GM19467 (cell line): Measurements from ENCODE around the gene IGFBP6.
"Not testable (repeated sequence)": the region's sequence is repeated elsewhere in the genome, so short reads cannot be mapped to it uniquely, and the experiment has no call there.

Experiments used
- ATAC-seq: cut with Tn5 transposase; IDR thresholded peaks from one replicate; pipeline ENCODE4 v1.9.1; 2021; ENCODE audit warnings: mild to moderate bottlenecking, moderate library complexity; ENCODE audit not compliant: unreplicated experiment

Gene IGFBP6

DNA sequence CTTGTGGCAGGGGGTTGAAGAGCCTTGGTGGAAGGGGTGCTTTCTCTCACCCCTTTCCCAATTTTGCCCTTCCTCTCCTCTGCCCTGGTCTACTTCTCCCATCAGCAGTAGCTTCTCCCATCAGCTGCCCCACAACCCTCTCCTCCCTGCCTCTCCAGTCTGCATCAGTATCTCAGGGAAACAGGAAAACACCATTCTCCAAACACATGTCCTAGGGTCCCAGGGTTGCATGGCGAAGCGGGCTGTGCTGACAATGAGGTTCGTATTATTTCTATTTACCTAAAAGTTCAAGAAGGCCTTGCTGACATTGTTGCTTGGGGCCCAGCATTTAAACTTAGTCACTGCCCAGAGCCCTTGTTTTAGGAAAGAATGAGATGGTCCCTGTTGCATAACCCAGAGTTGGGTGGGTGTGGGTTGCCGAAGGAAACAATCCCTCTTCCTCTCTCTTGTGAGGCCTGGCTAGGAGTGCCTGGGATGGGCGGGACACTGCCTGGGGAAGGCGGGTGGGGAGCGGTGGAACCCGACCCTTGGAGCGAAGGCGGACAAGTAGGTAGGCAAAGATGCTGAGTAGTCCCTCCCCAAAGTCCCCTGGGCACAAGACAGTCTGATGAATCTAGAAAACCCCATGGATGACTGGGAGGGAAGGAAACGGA is 1.3 kb upstream of the IGFBP6 start:
- no peak for ATAC-seq

DNA sequence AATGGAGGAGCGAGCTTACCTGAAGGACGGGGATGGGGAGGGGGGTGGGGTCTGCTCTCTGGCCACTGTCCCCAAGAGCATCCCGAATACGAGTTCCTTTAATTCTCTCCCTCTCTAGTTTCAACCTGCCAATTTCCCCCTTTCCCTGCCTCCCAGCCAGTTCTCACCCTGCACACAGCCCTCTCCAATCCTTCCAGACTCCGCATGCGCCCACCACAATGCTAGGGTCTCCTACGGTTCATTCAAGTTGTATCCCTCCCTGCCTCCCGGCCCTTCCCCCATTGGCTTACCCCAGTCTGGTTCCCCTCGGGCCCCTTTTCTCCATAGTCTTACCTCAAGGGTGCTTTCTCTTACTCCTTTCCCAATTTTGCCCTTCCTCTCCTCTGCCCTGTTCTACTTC is 708 bp upstream of the IGFBP6 start:
- ATAC-seq: no peak

DNA sequence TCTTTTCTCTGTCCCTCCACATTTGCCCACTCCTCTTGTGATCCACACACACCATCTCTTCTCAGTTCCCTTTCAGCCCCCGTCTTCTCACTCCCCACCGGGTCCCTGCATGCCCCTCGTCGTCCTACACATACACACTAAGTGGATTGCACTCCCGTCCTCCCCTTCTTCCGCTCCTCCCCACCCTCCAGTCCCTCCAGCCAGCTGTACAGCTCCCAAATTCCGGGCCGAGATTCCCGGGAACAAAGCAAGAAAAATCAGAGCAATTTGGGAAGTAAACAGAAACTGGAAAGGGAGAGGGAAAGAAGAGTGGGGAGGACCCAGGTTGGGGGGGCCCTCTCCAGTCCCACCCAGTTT is 282 bp upstream of the IGFBP6 start:
- no peak for ATAC-seq

DNA sequence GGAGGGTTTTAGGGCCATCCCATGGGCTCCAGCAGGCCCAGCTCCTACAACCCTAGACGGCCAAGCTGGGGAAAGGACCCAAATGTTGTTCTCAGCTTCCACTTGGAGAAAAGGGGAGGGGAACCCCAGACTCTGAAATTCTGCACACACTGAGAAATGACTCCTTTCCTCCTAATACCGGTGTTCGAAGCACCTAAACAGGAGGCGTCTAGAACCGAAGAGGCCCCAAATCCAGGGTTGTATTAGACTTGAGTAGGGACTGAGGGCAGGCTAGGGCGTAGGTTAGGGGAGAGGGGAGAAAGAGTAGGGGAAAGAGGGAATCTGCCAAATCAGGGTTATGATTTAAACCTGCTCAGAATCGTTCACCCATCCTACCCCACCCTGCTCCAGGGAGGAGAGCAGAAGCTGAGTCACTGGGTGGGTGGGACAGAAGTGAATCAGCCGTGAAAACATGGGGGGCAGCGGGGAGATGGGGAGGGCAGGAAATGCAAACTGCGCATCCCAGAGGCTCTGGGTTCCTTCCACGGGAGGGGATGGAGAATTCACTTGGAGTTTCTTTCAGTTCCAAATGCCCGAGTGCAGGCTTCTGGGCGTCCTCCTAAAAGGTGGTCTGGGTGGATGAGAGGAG is 1.0 kb downstream of the IGFBP6 start:
- ATAC-seq: no peak

GRCh38 chr12:53099071-53099882 is 1.8 kb downstream of the IGFBP6 start:
- ATAC-seq: no peak

DNA sequence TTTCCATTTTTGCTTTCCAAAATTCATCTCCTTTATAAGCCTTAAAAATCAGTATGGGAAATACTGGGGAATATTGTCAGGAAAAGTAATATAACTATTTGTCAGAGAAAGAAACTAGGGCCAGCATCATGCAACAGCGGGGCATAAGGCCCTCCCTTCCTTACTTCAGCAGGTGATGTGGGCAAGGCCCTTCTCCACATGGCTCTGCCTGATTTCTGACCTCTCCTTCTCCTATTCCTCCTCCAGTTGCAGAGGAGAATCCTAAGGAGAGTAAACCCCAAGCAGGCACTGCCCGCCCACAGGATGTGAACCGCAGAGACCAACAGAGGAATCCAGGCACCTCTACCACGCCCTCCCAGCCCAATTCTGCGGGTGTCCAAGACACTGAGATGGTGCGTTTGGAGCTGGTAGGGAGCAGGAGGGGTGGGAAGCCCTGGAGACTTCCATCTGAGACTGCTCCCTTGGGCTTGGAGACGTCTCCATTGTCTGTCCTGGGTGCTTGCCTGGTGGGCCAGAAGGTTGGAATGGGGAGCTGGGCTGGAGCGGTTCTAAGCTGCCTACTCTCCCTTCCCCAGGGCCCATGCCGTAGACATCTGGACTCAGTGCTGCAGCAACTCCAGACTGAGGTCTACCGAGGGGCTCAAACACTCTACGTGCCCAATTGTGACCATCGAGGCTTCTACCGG is 3.1 kb downstream of the IGFBP6 start:
- ATAC-seq: no peak

GRCh38 chr12:53101266-53101665 is 3.8 kb downstream of the IGFBP6 start:
- no peak for ATAC-seq

GRCh38 chr12:53101931-53102781 is 4.7 kb downstream of the IGFBP6 start:
- ATAC-seq: no peak

- peak; percentile 48 for ATAC-seq
Observed at GRCh38 chr12:53102883-53103807, 5.7 kb downstream of the IGFBP6 start, which contains the start of gene SOAT2. Gene SOAT2 (plus strand): TSS chr12:53103486. CDS start chr12:53103578, 92 bp downstream.

- no peak for ATAC-seq
Observed at GRCh38 chr12:53103860-53104305, 6.4 kb downstream of the IGFBP6 start.

DNA sequence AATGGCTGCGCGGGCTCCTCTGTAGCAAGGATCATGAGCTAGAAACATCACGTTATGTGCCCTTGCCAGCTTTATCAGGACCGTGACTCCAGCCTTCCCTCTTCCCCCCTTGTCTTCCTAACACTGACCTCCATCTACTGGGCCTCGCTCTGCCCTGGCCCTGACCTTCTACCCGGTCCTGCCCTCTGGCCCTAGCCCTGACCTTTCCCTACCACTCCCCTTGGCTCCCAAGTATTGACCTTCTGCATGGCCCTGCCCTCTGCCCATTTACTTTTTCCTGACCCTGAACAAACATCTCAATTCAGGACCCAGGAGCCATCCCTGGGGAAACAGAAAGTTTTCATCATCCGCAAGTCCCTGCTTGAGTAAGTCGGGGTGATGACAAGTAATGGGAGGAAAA is 7.8 kb downstream of the IGFBP6 start:
- no peak for ATAC-seq

DNA sequence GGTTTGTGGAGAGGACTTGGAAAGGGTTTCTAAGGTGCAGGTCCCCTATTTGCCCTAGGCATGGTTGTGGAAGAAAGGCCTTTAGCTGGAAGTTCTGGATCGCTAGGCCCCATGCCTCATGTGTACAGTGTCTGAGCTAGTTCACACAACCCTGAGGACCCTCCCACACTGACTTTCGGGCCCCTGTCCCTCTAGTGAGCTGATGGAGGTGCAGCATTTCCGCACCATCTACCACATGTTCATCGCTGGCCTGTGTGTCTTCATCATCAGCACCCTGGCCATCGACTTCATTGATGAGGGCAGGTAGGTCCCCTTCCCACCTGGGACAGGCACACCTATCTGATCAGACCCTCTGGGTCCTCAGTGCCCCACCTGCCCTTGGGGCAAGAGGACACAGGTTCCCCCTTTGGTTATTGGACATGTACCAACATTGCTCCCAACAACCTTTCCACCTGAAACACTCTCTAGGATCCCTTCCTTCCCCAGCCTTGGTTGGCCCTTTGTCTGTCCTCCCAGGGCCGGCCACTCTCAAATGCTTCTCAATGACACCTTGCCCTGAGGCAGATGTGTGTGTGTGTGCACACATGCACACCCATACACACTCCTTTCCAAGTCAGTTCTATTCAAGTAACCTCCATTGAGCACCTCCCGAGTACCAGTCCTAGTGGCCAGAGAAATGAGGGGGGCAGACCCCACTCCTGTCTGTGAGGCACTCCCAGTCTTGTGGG is 8.4 kb downstream of the IGFBP6 start:
- no peak for ATAC-seq

DNA sequence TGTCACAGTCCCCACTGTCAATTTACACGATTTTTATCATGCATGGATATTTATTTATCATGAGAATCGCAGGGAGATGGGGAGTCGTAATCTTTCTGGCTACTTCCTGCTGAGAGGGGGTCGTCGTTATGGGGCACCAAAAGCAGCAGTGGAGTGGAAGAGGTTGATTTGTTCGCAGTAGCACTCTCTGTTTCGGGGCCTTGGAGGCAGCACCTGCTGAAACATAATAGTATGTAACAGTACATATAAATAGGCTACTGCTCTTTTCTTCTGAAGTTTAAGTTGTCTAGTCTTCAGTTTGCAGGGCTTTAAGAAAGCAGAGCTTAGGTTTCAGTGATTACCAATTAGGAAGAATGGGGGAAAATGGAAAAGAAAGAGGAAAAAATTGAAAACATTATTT is 9.7 kb downstream of the IGFBP6 start:
- ATAC-seq: no peak

- ATAC-seq: not testable (repeated sequence)
Observed at GRCh38 chr12:53112431-53112830, 15.0 kb downstream of the IGFBP6 start.

GRCh38 chr12:53113136-53113705 is 15.8 kb downstream of the IGFBP6 start:
- no peak for ATAC-seq

DNA sequence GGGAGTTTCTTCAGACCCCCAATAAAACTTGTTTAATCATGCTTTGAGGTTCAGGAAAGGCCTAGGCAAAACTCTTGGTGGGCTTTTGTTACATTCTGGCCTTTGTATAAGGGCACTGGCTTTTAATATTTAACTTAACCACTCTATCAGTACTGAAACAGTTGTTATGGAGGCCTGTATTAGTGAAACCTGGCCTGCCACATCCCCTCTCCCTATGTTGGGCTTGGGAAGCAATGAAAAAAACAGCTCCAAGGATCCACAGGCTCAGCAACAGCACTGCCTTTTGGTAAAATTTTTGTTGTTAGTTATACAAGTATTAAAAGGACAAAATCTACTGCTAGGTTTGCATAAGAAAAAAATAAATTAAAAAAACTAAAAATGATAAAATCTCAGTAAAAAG is 16.5 kb downstream of the IGFBP6 start:
- no peak for ATAC-seq

DNA sequence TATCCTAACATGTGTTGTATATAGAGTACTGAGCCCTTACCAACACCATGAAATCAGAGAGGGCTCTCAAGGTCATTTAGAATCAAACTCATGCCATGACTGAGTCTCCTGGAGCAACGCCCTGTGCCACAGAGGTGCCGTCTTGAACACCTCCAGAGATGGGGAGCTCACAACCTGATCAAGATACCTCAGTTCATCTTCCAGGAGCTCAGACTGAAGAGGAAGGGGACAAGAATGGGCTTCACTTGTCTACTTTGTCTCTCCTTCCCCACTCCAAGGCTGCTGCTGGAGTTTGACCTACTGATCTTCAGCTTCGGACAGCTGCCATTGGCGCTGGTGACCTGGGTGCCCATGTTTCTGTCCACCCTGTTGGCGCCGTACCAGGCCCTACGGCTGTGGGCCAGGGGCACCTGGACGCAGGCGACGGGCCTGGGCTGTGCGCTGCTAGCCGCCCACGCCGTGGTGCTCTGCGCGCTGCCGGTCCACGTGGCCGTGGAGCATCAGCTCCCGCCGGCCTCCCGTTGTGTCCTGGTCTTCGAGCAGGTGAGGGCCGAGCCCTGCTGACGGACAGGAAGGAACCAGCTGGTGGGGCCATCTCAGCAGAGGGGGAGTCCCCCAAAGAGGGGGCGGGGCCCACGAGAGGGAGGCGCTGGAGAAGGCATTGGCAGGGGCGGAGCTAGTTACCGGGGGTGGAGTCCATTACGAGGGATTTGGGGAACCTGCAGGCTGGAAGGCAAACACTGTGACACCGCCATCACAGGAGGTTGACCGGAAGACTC is 17.8 kb downstream of the IGFBP6 start:
- ATAC-seq: no peak
